Fibroblast of the conjunctiva (primary cell): ENCODE data around the gene LMOD3.
A peak's percentile ranks its signal among the peaks of the same experiment; 100 is the strongest.

ENCODE experiments used
- DNase-seq: peaks from one replicate; pipeline ENCODE4 v3.0.0-alpha.2; 2010; ENCODE audit warnings: low read depth

Gene LMOD3

DNA sequence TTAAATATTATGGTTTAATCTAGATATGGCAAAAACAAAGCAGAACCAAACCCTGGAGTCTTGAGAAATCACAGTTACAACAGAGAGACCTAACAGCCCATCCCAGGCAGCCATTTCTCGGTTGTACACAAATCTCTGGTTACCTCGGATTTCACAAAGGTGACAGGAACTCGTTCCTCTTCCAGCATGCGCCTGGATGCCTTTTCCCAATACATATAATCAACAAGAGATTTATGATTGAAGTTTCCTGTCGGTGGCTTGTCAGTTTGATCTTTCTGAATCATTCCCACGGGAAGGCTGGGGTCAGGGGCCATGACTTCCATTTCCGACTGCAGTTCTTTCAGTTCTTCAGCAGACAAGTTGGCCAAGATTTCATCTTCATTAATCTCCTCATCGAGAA lies 445 bp downstream of the LMOD3 start:
- no peak for DNase-seq

- no peak for DNase-seq
These were observed 882 bp downstream of the LMOD3 start for GRCh38 chr3:69121513-69121912.

- peak; percentile 71 for DNase-seq
These were observed 1.4 kb downstream of the LMOD3 start for GRCh38 chr3:69120879-69121464.

DNA sequence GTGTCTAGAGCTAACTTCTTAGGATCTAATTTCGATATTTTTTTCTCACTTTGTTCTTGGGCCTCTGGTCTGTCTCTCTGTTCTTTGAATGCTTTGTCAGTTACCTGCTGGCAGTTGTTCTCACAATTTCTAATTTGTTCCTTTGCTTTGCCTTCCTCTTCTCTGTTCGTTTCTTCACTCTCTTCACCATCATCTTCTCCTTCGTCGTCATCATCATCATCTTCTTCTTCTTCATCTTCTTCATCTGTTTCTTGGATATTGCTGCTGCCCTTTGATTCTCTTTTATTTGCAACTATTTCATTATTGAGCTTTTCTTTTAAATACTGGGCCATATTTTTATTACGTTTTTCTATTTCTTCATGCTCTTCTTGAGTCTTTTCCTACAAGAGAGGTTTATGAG lies 2.7 kb downstream of the LMOD3 start:
- no peak for DNase-seq

- no peak for DNase-seq
These were observed 3.3 kb downstream of the LMOD3 start for GRCh38 chr3:69119138-69119537.

GRCh38 chr3:69118555-69118954 lies 3.8 kb downstream of the LMOD3 start:
- no peak for DNase-seq

- DNase-seq, result no peak
These were observed 5.5 kb downstream of the LMOD3 start for GRCh38 chr3:69116897-69117296.

- no peak for DNase-seq
These were observed 6.2 kb downstream of the LMOD3 start for GRCh38 chr3:69116162-69116561.

DNA sequence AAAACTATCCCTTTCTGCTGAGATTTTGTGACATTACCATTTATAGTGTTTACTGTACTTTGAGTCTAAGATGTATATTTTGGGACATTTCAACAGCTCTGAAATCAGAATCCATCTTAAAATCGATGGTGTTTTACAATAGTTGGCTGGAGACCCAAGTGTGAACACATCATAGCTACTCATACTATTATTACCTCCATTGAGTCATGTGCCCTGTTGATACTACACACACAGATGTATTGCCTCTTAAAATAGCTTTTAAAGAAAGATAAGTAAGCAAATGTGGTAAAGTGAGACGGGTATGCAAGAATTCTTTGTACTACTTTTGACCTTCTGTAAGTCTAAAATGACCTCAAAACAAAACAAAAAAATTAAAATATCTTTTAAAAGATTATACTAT lies 6.7 kb downstream of the LMOD3 start:
- DNase-seq, result no peak

DNA sequence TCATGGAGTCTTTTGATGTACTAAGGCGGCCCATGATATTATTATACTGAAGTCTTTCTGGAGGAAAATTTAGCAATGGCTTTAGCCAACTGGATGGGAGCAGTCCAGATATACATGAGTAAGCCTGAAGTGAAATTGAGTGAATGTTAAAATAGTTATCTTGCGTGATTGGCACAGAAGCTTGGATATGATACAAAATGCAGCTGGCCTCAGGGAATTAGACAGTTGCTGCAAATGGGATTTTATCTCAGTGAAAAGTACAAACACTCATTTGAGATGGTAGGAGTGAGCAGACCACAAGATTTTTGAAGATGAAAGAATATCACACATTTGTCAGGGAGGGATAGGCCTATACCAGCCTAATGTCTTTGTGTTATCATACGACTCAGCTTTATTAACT lies 8.9 kb downstream of the LMOD3 start:
- DNase-seq, result no peak

DNA sequence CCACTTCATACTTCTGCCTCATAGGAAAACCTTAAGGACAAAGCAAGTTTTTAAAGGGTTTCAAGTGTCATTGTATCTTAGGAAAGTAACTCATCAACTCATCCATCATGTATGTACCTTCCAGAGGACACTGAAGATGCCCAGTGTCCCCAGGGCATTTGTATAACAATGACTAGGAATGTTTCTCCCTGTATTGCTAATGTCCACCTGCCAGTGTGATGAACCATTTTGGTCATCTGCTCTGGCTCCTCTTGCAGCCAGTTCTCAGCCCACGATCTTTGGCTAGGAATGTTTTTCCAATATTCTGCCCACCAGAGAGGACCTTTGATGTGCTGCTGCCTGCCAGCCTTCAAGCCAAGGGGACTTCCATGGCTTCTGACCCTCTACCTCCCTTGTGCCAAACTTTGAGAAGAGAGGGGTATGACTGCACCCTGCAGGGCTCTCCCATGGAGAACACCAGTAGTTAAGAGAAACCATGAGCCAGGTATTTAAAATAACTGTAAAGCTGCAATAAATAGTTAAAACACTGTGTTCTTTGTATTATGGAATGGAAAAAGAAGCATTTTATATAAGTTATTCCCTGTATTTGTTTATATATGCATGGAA lies 11.4 kb downstream of the LMOD3 start:
- no peak for DNase-seq

DNA sequence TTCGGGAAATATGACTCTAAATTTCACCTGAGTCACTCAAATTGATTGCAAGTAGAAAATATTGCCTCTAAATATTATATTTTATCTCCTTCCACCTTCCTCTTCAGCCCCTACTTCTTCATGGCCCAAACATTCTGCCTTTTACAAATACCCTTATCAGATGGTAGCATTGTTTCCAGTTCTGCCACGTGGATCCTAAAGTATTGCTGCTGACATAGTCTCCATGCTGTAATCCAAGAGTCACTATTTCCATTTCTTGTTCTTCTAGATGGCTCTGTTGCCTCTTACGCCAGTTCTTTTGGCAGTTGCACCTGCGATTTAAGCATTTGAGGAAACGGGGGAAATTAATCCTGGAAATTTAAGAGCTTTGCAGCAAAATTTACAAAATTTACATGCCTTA lies 13.6 kb downstream of the LMOD3 start:
- DNase-seq, result no peak

DNA sequence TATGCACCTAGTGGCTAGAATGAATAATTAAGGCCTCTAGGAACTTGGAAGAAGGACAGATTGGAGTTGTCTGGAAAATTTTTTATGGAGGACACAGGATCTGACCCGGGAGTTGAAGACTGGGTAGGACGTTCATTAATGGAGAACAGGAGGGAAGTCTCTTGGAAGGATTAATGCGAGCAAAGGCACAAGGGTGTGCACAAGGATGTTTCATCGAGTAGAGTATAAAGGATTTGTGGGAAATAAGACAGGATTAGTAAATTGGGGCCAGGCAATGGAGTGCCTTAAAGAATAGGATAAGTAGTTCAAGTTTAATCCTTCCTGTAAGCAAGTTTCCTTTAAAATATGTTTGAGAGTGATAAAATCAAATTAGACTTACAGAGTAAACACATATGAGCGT lies 14.6 kb downstream of the LMOD3 start:
- DNase-seq, result no peak

DNA sequence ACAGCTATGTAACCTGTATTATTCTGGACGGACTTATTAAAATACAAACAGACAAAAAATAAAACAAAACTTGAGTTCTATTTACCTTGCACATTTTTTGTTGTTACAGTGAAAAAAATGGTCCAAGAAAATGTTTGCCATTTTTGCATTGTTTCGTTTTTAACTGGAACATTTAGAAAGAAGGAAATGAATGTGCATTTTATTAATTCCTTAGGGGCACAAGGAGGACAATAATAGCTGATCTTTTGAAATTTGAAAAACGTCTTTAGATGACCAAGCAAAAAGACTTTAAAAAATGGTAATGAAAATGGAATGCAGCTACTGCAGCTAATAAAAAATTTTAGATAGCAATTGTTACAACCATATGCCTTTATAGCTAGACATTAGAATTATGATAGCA lies 17.1 kb downstream of the LMOD3 start:
- DNase-seq, result no peak

- DNase-seq, result no peak
These were observed 17.8 kb downstream of the LMOD3 start for GRCh38 chr3:69104586-69104985.

- DNase-seq, result no peak
These were observed 19.3 kb downstream of the LMOD3 start for GRCh38 chr3:69103123-69103522.

- DNase-seq, result no peak
These were observed 20.0 kb downstream of the LMOD3 start for GRCh38 chr3:69102384-69102783.

GRCh38 chr3:69099576-69099975 lies 22.8 kb downstream of the LMOD3 start:
- DNase-seq, result no peak

DNA sequence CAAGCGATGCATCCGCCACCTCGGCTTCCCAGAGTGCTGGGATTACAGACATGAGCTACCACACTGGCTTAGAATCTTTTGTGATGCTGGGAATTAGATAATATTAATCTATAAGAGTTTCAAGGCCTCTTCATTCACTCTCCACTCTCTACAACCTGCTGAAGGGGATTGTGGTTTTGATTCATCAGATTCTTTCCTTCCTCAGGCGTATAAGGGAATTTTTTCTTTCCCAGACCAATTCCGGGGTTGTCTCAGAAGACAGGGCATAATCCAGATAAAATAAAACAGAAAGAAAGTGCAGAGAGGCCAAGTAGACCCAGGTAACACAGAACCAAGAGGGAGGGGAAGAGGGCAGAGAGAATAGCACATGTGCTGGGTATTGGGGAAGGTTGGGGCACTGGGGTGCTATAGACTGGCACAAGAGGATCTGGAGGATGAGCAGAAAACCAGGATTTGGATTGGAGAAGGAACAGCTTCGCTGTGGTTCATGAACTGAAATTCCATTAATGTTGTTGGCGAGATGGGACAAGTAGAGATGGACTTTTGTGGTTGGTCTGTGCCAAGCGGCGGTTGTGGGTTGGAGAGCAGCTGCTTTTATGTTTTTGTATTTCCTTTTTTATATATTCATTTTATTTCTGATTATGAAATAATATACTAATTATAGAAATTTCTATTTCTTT lies 24.8 kb downstream of the LMOD3 start:
- DNase-seq, result no peak

DNA sequence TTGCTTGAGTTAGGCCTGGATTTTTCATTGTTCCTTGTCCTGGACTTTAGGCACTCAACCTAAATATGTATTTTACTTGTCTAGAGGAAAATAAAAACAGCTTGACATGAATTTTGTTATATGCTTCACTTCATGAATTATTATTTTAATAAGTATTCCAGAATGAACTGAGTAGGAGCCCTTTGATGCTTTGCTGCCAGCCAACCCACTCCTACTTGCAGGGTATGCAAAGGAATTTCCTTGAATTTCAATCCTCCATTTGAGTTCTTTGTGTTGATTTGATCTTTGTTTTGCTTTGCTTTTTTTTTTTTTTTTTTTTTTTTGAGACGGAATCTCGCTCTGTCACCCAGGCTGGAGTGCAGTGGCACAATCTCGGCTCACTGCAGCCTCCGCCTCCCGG lies 26.1 kb downstream of the LMOD3 start:
- no peak for DNase-seq

GRCh38 chr3:69095636-69096035 lies 26.8 kb downstream of the LMOD3 start:
- DNase-seq, result no peak

GRCh38 chr3:69094467-69095205 lies 27.8 kb downstream of the LMOD3 start:
- DNase-seq, result no peak

DNA sequence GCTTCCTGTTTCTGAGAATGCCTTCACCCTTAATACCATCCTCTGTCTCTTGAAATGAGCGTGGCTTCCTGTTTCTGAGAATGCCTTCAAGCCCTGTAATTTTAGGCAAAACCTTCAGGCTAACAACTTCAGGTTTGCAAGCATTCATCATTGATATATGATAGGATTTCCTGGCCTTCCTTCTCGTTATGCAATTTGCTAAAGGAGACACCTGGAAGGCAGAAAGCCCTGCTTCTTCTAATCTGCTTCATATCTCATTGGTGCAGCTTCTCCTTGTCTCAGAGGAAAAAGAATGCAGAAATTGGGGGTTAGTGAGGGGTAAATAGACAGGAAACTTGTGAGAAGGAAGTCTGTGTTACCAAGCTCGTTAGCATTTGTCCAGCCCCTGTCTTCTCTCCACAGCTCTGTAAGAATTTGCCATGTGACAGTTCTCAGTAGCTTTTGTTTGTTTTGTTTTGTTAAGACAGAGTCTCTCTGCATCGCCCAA lies 30.3 kb downstream of the LMOD3 start:
- DNase-seq, result no peak
